CD4-positive, alpha-beta T cell treated with Interleukin-21 for 1 hour (primary cell): ENCODE measurements around the gene IL6R.

Experiments used
- DNase-seq: peaks from one replicate; pipeline ENCODE4 v3.0.0-alpha.2; 2020

The IL6R gene

DNA sequence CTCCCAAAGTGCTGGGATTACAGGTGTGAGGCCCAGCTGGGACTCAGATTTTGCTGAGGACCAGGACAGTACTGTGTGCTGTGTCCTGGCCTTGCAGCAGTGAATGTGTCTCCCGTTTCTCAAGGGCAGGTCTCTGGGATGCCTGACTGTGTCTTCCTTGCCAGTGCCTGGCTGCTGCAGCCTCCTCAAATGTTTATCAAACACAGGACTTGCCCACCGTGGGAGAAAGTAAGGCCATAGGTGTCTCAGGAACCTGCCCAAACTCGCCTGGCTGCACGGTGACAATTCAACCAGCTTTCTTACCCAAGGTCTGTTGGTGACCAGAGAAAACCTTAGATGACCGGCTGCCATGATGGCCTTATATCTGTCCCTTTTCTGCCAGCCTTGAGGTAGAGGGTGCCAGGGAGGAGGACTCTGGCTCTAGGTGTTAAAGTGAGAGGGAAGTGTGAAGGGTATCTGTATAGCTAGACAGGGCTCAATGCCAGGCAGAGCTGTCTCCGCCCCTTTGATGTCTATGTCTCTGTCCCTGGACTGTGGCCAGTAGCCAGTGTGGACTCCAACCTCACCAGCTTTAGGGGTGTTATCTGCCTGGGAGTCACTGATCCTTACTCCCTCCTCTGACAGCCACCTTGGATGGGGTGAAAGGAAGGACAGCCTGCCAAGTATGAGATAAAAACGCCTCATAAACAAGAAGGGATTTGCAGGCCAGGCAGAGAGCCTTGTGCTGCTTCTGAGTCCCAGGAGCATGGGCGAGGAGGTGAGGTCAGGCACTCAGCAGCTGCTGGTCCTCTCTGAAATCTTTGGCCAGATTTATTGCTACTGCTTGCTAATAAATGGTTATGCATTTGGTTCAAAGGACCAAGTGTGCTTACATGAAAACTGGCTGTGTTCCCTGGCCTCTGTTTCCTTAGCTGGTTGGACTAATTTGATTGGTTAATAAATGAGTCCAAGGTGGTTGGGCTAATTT, 22.3 kb downstream of the IL6R start:
- DNase-seq, result no peak

- DNase-seq, result no peak
These were observed 24.0 kb downstream of the IL6R start for GRCh38 chr1:154429118-154429517.

DNA sequence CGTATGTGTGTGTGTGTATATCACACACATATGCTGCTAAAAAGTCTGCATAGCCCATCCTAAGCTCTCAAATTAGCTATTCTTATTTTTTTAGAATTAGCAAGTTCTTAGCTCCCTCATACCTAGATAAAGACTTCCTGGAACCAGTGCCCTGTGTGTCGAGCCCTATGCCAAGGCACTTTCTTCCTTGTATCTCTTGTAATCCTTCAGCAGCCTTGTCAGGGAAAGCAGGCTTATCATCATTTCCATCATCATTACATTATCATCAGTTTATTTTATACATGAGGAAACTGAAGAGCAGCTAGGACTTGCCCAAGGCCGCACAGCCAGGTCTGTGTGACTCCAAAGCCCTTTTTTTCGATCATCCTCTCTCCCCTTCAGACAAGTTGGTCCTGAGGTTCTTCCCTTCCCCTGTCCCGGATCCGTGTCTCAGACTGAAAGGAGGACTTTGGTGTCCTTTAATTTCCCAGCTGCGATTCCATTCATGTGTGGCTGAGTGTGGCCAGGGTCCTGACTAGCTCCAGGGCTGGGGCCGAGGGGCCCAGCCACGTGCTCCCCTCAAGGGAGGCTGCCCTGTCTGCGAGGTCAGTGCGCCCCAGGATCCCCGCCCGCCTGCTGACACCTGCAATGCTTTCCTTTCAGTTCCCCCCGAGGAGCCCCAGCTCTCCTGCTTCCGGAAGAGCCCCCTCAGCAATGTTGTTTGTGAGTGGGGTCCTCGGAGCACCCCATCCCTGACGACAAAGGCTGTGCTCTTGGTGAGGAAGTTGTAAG, 24.9 kb downstream of the IL6R start:
- DNase-seq, result no peak

- no peak for DNase-seq
These were observed 25.8 kb downstream of the IL6R start for GRCh38 chr1:154430903-154431302.

DNA sequence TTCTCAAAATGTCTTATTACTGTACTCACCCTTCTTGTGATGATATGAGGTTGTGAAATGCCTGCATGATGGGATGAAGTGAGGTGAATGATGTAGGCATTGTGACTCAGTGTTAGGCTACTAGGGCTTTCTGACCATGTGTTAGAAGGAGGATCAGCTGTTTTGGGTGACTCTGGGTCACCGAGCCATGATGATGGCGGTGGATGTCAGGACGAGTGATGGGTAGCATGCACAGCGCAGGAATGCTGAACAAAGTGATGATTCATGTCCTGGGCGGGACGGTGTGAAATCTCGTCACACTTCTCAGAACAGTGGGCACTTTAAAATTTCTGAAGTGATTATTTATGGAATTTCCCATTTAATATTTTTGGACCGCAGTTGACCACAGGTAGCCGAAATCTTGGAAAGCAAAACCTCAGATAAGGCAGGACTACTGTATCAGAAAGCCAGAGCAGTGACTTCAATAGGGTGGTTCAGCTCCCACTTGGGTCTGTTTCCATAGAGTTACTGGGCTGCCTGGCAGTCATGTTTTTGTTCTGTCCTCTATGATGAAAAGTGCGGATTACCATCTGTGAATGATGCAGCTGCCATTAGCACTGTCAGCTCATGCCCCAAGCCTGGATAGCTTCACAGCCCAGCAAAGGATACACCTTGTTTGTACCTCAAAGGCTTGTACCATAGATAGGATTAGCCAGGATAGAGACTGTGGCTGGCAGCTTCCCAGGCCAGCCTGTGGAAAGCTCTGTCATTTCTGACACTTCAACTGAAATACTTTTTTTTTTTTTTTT, 26.6 kb downstream of the IL6R start:
- peak; percentile 53 for DNase-seq

DNA sequence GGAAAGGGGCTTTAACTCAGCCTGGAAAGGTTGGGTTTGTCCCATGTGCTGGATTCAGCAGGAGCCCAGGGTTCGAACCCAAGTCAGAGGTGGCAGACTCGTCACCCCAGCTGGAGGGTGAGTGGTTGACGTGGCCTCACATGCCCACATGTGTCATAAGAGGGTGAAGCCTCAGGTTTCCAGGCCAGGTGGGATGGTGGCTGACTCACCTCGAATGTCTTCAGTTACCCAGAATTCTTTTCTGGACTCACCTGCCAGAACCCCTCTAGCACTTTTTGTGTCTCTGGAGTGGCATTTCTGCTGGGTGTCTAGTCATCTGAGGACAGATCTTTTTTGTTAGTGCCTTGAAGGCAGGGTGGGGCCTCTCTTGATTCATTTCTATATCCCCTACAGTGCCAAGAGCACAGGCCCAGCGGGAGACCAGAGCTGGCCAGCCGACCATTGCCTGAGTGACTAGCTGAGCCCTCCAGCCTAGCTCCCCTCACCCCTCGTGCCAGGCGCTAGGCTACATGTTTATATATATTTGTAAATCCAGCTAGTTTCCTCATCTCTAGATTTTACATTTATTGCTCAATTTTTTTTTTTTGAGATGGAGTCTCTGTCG, 28.1 kb downstream of the IL6R start:
- no peak for DNase-seq

DNA sequence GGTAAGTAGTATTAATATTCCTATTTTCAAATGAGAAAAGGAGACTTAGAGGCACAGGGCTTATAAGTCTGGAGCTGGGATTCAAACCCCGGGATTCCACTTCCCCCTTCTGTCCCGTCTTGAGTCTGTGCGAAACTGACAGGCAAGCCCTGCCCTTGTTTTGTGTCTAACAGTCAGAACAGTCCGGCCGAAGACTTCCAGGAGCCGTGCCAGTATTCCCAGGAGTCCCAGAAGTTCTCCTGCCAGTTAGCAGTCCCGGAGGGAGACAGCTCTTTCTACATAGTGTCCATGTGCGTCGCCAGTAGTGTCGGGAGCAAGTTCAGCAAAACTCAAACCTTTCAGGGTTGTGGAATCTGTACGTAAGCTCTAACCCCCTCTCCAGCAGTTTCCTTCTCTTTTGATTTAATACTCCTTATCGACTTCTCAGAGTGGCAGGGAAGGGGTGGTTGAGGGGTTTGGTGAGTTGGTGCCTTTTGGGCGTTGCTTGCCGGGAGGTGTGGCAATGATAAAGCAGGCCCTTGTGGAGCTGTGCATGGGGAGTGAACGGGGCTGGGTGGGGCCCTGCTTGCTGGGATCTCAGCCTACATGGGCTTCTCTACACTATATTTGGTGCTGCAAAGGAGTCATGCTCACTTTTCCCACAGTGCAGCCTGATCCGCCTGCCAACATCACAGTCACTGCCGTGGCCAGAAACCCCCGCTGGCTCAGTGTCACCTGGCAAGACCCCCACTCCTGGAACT, 29.4 kb downstream of the IL6R start:
- DNase-seq, result no peak

- no peak for DNase-seq
These were observed 30.6 kb downstream of the IL6R start for GRCh38 chr1:154435599-154436200.

GRCh38 chr1:154436433-154436832, 31.3 kb downstream of the IL6R start:
- no peak for DNase-seq

GRCh38 chr1:154440036-154440804, 35.1 kb downstream of the IL6R start:
- no peak for DNase-seq

GRCh38 chr1:154441241-154441888, 36.2 kb downstream of the IL6R start:
- DNase-seq, result no peak

DNA sequence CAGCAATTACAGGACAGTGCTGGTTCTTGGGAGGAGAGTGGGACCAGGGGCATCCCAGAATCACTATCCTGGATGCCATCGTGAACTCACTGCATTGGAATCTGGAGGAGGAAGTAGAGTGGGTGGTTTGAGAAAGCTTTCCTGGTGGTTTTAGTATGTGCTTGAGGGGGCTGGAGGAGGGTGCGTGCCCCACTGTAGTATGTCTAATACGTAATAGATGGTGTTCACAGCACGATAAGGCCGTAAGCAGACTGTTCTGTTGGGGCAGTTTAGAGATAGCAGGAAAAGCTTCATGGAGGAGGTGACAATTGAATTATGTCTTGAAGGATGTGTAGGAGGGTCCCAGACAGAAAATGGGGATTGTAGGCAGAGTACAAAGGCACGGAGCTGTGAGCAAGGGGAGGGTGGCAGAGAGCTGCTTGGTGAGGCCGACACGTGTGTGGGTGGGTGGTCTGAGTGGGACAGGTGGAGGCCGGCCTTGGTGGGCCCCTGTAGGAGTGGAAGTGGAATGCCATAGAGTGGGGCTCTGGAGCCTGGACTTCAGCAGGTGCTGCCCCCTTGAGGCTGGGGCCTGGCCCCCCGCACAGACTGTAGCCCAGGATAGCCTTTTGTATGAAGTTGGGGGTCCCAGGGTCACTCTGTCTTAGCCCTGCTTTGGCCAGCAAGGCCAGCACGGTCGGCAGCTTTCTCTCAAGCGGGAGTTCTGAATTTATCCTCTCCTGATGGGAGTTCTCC, 37.0 kb downstream of the IL6R start:
- no peak for DNase-seq

GRCh38 chr1:154443274-154444013, 38.3 kb downstream of the IL6R start:
- no peak for DNase-seq

- peak; percentile 47 for DNase-seq
These were observed 39.9 kb downstream of the IL6R start for GRCh38 chr1:154445040-154445472.

DNA sequence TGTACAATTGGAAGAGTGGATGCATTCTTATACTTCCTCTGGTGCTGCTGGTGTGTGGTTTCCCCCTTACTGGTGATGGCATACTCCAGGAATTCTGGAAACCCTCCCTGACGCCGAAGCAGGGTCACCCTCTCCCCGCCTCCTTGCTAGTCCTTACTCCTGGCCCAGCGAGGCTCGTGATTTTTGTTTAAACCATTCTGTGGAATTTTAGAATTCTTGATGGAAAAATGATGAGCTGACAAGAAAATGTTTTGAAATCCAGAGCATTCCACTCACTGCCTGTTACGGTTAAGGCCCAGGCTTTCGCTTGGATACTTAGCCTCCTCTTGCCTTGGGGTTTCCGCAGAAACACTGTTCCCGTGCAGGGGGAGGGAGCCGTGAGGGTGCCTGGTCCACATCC, 41.1 kb downstream of the IL6R start:
- DNase-seq, result no peak

DNA sequence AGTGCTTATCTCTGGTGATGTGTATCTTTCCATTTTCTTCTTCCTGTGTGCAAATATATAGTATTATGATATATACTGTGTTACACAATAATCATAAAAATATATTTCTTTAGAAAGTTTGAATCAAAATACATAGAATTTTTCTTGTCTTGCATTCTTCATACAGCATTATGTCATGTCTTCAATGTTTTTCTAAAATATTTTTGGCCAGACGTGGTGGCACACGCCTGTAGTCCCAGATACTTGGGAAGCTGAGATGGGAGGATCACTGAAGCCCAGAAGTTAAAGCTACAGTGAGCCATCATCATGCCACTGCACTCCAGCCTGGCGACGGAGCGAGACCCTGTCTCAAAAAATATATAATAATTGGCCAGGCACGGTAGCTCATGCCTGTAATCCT, 41.6 kb downstream of the IL6R start:
- DNase-seq, result no peak

DNA sequence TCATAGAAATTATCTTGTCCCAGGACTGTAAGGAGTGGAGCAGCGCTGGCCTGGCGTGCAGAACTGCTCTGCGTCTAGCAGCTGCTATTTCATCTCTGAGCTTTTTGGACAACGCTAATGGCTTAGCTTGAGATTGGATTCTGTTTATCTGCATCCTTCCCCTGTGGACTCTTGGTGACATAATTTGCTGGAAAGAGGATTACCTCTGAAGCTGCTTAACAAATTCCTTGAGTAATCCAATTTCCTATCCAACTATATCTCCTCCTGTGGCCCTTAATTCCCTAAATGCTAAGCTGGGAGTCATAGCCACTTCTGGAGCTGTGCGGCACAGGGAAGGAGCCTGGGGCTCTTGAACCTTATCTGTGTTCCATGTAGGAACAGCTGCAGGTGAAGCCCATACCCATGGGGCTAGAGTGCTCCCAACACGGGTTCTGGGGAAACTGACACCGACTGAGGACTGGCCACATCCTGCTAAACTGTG, 43.2 kb downstream of the IL6R start:
- DNase-seq, result no peak

GRCh38 chr1:154453161-154453560, 48.0 kb downstream of the IL6R start:
- no peak for DNase-seq
